GM13977 (cell line): Measurements from ENCODE around the gene EEFSEC.

Experiments used
- DNase-seq: peaks from one replicate; pipeline ENCODE4 v3.0.0; 2012; ENCODE audit warnings: low spot score
- in situ Hi-C: fragments of 300-500 bp; cut with MboI; formaldehyde crosslinking; loops from one replicate; pipeline ENCODE4 v1.12.0; 2022; ENCODE audit warnings: low sequenced_read_pairs, low pct_unique_long_range_greater_than_20kb, mixed read lengths, inconsistent platforms; ENCODE audit not compliant: unreplicated experiment
- TF ChIP-seq, protein P1 (sequence below): IDR thresholded peaks from 2 replicates; pipeline ENCODE4 v1.5.1; 2012; ENCODE audit warnings: mild to moderate bottlenecking, control low read depth; ENCODE audit not compliant: insufficient read depth; ENCODE audit errors: extremely low read depth, missing control alignments

The EEFSEC gene

GRCh38 chr3:128420289-128420688, 267.0 kb downstream of the EEFSEC start:
- in situ Hi-C loops = no loop called here
- DNase-seq = no peak
- TF ChIP-seq, protein P1, sequence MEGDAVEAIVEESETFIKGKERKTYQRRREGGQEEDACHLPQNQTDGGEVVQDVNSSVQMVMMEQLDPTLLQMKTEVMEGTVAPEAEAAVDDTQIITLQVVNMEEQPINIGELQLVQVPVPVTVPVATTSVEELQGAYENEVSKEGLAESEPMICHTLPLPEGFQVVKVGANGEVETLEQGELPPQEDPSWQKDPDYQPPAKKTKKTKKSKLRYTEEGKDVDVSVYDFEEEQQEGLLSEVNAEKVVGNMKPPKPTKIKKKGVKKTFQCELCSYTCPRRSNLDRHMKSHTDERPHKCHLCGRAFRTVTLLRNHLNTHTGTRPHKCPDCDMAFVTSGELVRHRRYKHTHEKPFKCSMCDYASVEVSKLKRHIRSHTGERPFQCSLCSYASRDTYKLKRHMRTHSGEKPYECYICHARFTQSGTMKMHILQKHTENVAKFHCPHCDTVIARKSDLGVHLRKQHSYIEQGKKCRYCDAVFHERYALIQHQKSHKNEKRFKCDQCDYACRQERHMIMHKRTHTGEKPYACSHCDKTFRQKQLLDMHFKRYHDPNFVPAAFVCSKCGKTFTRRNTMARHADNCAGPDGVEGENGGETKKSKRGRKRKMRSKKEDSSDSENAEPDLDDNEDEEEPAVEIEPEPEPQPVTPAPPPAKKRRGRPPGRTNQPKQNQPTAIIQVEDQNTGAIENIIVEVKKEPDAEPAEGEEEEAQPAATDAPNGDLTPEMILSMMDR = no peak

DNA sequence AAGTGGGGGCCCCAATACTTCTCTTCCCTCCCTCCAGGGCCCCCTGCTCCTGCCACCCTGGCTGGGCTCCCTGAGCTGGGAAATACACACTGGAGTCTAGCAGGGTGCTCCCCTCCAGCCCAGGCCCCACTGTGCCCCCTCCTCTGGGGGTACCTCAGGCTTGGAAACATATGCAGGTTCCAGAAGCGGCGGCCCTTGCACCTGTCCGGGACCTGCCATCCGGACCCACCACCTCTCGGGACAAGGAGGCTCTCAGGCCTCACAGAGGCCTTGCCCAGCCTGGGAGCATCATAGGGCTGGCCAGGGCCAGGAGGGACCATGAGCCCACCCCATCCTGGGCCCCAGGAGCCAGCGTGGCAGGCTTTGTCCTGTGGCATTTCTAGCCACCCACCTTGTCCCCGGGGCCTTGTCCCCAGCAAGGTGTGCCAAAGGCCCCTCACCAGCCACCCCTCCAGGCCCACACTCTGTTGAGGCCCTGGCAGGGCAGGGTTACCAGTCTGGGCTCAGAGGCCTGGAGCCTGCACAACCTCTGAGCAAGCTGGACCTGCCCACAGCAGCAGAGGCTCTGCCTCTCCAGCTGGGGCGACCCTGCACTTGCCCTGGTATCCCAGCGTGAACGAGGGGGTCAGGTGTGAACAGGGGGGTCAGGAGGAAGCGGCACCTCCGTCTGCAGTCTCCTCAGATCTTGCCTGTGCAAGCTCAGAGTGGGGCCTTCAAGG, 267.6 kb downstream of the EEFSEC start:
- TF ChIP-seq, protein P1 = no peak
- in situ Hi-C loops = no loop called here
- no peak for DNase-seq

DNA sequence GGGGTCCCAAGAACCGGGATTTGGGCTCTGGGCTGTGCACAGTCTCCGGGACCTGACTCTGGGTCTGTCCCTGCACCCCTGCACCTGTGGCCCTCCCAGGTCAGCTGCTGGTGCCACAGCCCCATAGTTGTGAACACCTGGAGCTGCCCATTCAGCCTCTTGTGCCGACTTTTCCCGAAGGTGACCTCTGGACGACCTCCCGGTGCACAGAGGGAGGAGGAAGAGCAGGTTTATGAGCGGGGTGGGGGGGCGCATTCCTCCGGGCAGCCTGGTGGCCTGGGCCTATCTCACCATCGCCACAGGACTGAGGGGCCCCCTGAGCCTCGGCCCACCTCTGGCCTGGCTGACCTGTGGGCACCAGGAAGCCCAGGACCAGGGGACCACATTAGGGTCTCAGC, 268.2 kb downstream of the EEFSEC start:
- TF ChIP-seq, protein P1 = no peak
- no peak for DNase-seq
- in situ Hi-C loops = no loop called here

GRCh38 chr3:128421966-128422365, 268.7 kb downstream of the EEFSEC start:
- in situ Hi-C loops = no loop called here

DNA sequence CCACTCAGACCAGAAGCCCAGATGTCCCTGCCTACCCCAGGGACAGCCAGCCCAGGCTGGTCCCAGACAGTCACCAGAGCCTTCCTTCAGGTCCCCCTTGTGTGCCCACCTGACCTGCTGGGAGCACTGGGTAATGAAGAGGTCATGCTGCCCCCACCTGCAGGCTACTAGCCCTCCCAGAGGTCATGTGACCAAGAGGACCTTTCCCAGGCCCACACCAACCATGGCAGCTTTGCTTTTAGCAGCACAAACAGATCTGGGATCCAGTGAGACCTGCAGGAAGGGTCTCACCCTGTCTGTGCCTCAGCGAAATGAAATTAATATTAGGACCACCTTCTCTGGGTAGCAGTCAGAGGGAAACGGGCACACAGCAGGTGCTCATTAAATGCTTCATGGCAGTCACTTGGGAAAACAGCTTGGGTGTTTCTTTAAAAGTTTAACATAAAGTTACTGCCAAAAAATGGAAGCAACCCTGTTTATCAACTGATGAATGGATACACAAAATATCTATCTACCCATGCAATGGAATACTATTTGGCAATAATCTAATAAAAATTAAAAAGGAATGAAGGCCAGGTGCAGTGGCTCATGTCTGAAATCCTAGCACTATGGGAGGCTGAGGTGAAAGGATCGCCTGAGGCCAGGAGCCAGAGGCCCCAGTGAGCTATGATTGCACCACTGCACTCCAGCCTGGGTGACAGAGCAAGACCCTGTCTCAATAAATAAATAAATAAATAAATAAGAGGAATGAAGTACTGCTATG, 269.7 kb downstream of the EEFSEC start:
- TF ChIP-seq, protein P1 = no peak
- in situ Hi-C loops = no loop called here
- no peak for DNase-seq

More at GRCh38 chr3:128421966-128422365, 268.7 kb downstream of the EEFSEC start:
- DNase-seq = no peak
- TF ChIP-seq, protein P1 = no peak

- in situ Hi-C loops = no loop called here
- DNase-seq = no peak
- TF ChIP-seq, protein P1 = no peak
These were observed 270.4 kb downstream of the EEFSEC start for GRCh38 chr3:128423525-128424147.
